GM12878 (cell line): ENCODE measurements around the gene CDH5. TPM values are rescaled to one million over a fixed set of nuclear protein-coding genes. Genes with fewer than 3 reads are reported as not detected.
"Not testable (repeated sequence)": the region's sequence is repeated elsewhere in the genome, so short reads cannot be mapped to it uniquely, and the experiment has no call there.

ENCODE experiments used
- ATAC-seq: fragments of 200-7000 bp; cut with Tn5 transposase; 3 replicates; pipeline ENCODE4 v1.9.1; 2020; ENCODE audit warnings: mild to moderate bottlenecking, moderate library complexity
- BruUV-seq: library from RNA; stranded (reverse); fragments of 400-500 nt; replicated peaks from 2 replicates; lab custom pipeline; 2021; lab: Mats Ljungman, UMichigan
- CTCF ChIA-PET: fragments of 300-600 bp; sonication (Branson Sonifier 250); formaldehyde crosslinking; extraction: SDS; loops from one replicate; lab custom pipeline; 2021; ENCODE audit warnings: inconsistent platforms; lab: Yijun Ruan, JAX
- POLR2A ChIA-PET: fragments of 350-600 bp; formaldehyde crosslinking; extraction: SDS; loops from one replicate; lab custom pipeline; 2021; ENCODE audit warnings: inconsistent platforms; lab: Charles Lee
- RAD21 ChIA-PET: fragments of 300-600 bp; sonication (Branson Sonifier 250); formaldehyde crosslinking; loops from one replicate; lab custom pipeline; 2023; ENCODE audit warnings: antibody characterized with exemption; ENCODE audit not compliant: unreplicated experiment; lab: Charles Lee
- SMC1A ChIA-PET: fragments of 300-600 bp; sonication (Branson Sonifier 250); formaldehyde crosslinking; loops from one replicate; lab custom pipeline; 2023; ENCODE audit not compliant: unreplicated experiment, uncharacterized antibody; lab: Charles Lee
- DNase-seq: peaks from one replicate; pipeline ENCODE4 v3.0.0-alpha.2; 2011; ENCODE audit warnings: low read depth, low spot score
- FAIRE-seq: peaks from 3 replicates; lab custom pipeline; 2011; peaks lifted over from hg19 to GRCh38; lab: Jason Lieb, UNC
- H2AFZ ChIP-seq: 2 replicates; pipeline ENCODE4 v1.6.0; 2011; ENCODE audit warnings: low read depth, low read length, control low read depth; ENCODE audit not compliant: control insufficient read depth
- H3K27ac ChIP-seq: 2 replicates; pipeline ENCODE4 v1.5.1; 2011; ENCODE audit warnings: control low read depth; ENCODE audit not compliant: control insufficient read depth, insufficient read depth
- H3K27me3 ChIP-seq, 2 experiments: replicated peaks in 1 of 2; 2 replicates each; pipeline versions ENCODE4 v1.6.0 to v1.6.1; 2011; ENCODE audit warnings: low read length in 1 of 2; ENCODE audit not compliant: control insufficient read depth in 2 of 2, insufficient read depth in 2 of 2
- H3K36me3 ChIP-seq, 2 experiments: 2 replicates each; pipeline ENCODE4 v1.5.1; 2011; ENCODE audit warnings: low read length in 1 of 2; ENCODE audit not compliant: control insufficient read depth in 2 of 2, insufficient read depth in 2 of 2
- H3K4me1 ChIP-seq: 2 replicates; pipeline ENCODE4 v1.6.1; 2011; ENCODE audit warnings: mild to moderate bottlenecking, low read length, moderate library complexity, mixed read lengths; ENCODE audit not compliant: control insufficient read depth, insufficient read depth
- H3K4me2 ChIP-seq: 2 replicates; pipeline ENCODE4 v1.6.0; 2011; ENCODE audit warnings: control low read depth; ENCODE audit not compliant: control insufficient read depth, insufficient read depth
- H3K4me3 ChIP-seq: fragments of 200-600 bp; sonication (generic); 2 replicates; pipeline ENCODE4 v1.5.1; 2016
- H3K79me2 ChIP-seq: 2 replicates; pipeline ENCODE4 v1.6.0; 2011; ENCODE audit warnings: low read length; ENCODE audit not compliant: control insufficient read depth, insufficient read depth
- H3K9ac ChIP-seq: 2 replicates; pipeline ENCODE4 v1.8.0; 2011; ENCODE audit warnings: low read length, control low read depth, mixed read lengths; ENCODE audit not compliant: control insufficient read depth, insufficient read depth
- H3K9me3 ChIP-seq: replicated peaks from 3 replicates; pipeline ENCODE4 v1.5.1; 2011; ENCODE audit warnings: mild to moderate bottlenecking, low read length; ENCODE audit not compliant: control insufficient read depth, insufficient read depth
- H4K20me1 ChIP-seq: 2 replicates; pipeline ENCODE4 v1.6.0; 2011; ENCODE audit not compliant: control insufficient read depth, insufficient read depth
- IKZF2 ChIP-seq, 2 experiments: fragments of 450-650 bp; IDR thresholded peaks; 2 replicates each; pipeline ENCODE4 v1.6.1; 2017; ENCODE audit warnings: mild to moderate bottlenecking in 2 of 2, moderate library complexity in 2 of 2
- SPI1 ChIP-seq: IDR thresholded peaks from 2 replicates; pipeline ENCODE4 v1.6.1; 2011; ENCODE audit warnings: low read depth, mild to moderate bottlenecking, low read length, moderate library complexity, borderline replicate concordance; ENCODE audit not compliant: insufficient read depth
- WRNIP1 ChIP-seq: IDR thresholded peaks from 2 replicates; pipeline ENCODE4 v1.6.1; 2011; ENCODE audit warnings: low read depth, low read length, improper control_type of control experiment, borderline replicate concordance
- WGBS: methylation state at CpG from one replicate; pipeline ENCODE4 v1.1.6; 2016; ENCODE audit warnings: low lambda C conversion rate; ENCODE audit not compliant: insufficient replicate concordance, insufficient coverage; ENCODE audit errors: missing lambda C conversion rate; 5-methylcytosine and 5-hydroxymethylcytosine counted together
- in situ Hi-C: fragments of 300-500 bp; cut with MboI; formaldehyde crosslinking; loops from 9 replicates; pipeline ENCODE4 v1.14.3; 2018; ENCODE audit warnings: mixed read lengths
- intact Hi-C: fragments of 100-400 bp; cut with micrococcal nuclease; formaldehyde crosslinking; loops from one replicate; pipeline ENCODE4 v1.14.2; 2022; ENCODE audit not compliant: unreplicated experiment
- polyA plus RNA-seq, 11 experiments: library from polyadenylated mRNA; depleted of rRNA in 4 of 11; unstranded in 6 of 11; stranded (reverse) in 5 of 11; fragments of >200 nt; fragmentation: Nextera tagmentation in 4 of 11; fragmentation: Illumina TruSeq in 1 of 11; extraction: Ambion mirVana in 4 of 11; extraction: Trizol in 1 of 11; gene quantifications; 1 replicate in 1 of 11; 2 replicates in 10 of 11; pipeline versions ENCODE4 v1.2.1 to v1.2.3, GENCODE V29; 2011 to 2016; ENCODE audit warnings: inconsistent platforms in 2 of 11, missing spikeins in 2 of 11, low read depth in 1 of 11
- total RNA-seq, 4 experiments: library from RNA; depleted of rRNA in 3 of 4; stranded (reverse); fragments of >200 nt in 3 of 4; fragmentation: Illumina TruSeq in 1 of 4; extraction: Trizol in 1 of 4; gene quantifications; 2 replicates each; pipeline versions ENCODE4 v1.2.1 to v1.2.3, GENCODE V29; 2013 to 2021
- TF ChIP-seq, protein P1 (sequence below): fragments of 150-350 bp; IDR thresholded peaks from 2 replicates; pipeline ENCODE4 v1.6.1; 2016; ENCODE audit warnings: low read depth, low read length

Gene CDH5
- total and polyA plus RNA-seq, 10 of the 15 experiments (the other 5 are each of a cell fraction or from before 2014, with no cell fraction given), result not detected

DNA sequence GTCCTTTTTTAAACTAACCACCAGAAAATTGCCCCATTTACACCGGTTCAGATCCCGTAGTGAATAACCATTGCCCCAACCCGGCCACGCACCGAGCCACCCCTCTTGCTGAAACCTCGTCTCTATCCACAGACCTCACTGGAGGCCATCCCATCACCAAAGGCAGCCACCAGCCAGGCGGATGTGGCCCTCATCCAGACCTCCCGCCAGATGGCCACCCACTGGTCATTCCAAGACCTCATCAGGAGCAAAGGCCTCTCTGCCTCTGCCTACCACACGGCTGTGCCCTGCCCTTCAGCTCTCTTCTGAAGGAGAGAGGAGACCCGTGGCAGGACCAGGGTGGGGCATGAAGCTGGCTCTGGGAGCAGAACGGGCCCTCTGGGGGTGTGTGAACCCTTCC lies 38.2 kb upstream of the CDH5 start (continued):
- TF ChIP-seq, protein P1, sequence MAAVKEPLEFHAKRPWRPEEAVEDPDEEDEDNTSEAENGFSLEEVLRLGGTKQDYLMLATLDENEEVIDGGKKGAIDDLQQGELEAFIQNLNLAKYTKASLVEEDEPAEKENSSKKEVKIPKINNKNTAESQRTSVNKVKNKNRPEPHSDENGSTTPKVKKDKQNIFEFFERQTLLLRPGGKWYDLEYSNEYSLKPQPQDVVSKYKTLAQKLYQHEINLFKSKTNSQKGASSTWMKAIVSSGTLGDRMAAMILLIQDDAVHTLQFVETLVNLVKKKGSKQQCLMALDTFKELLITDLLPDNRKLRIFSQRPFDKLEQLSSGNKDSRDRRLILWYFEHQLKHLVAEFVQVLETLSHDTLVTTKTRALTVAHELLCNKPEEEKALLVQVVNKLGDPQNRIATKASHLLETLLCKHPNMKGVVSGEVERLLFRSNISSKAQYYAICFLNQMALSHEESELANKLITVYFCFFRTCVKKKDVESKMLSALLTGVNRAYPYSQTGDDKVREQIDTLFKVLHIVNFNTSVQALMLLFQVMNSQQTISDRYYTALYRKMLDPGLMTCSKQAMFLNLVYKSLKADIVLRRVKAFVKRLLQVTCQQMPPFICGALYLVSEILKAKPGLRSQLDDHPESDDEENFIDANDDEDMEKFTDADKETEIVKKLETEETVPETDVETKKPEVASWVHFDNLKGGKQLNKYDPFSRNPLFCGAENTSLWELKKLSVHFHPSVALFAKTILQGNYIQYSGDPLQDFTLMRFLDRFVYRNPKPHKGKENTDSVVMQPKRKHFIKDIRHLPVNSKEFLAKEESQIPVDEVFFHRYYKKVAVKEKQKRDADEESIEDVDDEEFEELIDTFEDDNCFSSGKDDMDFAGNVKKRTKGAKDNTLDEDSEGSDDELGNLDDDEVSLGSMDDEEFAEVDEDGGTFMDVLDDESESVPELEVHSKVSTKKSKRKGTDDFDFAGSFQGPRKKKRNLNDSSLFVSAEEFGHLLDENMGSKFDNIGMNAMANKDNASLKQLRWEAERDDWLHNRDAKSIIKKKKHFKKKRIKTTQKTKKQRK, result no peak
- TF ChIP-seq WRNIP1 (no peak), IKZF2 (IDR thresholded peaks at IDR 0.05) (no peak), SPI1 (no peak)
- TF ChIP-seq, all 136 proteins: peak for 0

- H3K9me3 ChIP-seq, ATAC-seq, H2AFZ ChIP-seq, in situ Hi-C loops, BruUV-seq, H3K4me2 ChIP-seq, intact Hi-C loops, SMC1A ChIA-PET, H3K36me3 ChIP-seq, H3K4me1 ChIP-seq, RAD21 ChIA-PET, H3K9ac ChIP-seq, H3K27ac ChIP-seq, H3K79me2 ChIP-seq, POLR2A ChIA-PET, H4K20me1 ChIP-seq, H3K27me3 ChIP-seq, H3K4me3 ChIP-seq, DNase-seq, FAIRE-seq: not testable (repeated sequence)
- 0% methylated on average over 2 of the region's 2 CpGs for WGBS
- CTCF ChIA-PET, result interaction anchor here (1.1 kb wide), 1 partner anchor 13 kb away, joined by 4 read pairs; no protein-coding TSS in a partner anchor
Observed at GRCh38 chr16:66331464-66331863, 35.0 kb upstream of the CDH5 start.
